CD4-positive, alpha-beta T cell treated with Interleukin-15 for 1 hour (primary cell): ENCODE data around the gene PSMA6.
"Not testable (repeated sequence)": the region's sequence is repeated elsewhere in the genome, so short reads cannot be mapped to it uniquely, and the experiment has no call there.

Experiments
- DNase-seq: peaks from one replicate; pipeline ENCODE4 v3.0.0-alpha.2; 2020

The PSMA6 gene

GRCh38 chr14:35344107-35344807 is 52.1 kb downstream of the PSMA6 start:
- peak; percentile 37 for DNase-seq

GRCh38 chr14:35346738-35347322 is 54.6 kb downstream of the PSMA6 start:
- DNase-seq = no peak

GRCh38 chr14:35347323-35348043 is 55.3 kb downstream of the PSMA6 start:
- DNase-seq = no peak

- DNase-seq = not testable (repeated sequence)
Measured at GRCh38 chr14:35348044-35348380, 55.8 kb downstream of the PSMA6 start.

- no peak for DNase-seq
Measured at GRCh38 chr14:35349496-35350365, 57.5 kb downstream of the PSMA6 start.

- DNase-seq = no peak
Measured at GRCh38 chr14:35351497-35351896, 59.3 kb downstream of the PSMA6 start.

- DNase-seq = no peak
Measured at GRCh38 chr14:35351897-35352273, 59.7 kb downstream of the PSMA6 start.

- no peak for DNase-seq
Measured at GRCh38 chr14:35352274-35353233, 60.4 kb downstream of the PSMA6 start.

- no peak for DNase-seq
Measured at GRCh38 chr14:35353409-35354172, 61.4 kb downstream of the PSMA6 start.

GRCh38 chr14:35355235-35355634 is 63.1 kb downstream of the PSMA6 start:
- not testable (repeated sequence) for DNase-seq

GRCh38 chr14:35355981-35356841 is 64.0 kb downstream of the PSMA6 start:
- DNase-seq = no peak

- DNase-seq = not testable (repeated sequence)
Measured at GRCh38 chr14:35359655-35360054, 67.5 kb downstream of the PSMA6 start.

- no peak for DNase-seq
Measured at GRCh38 chr14:35361141-35361480, 68.9 kb downstream of the PSMA6 start.

- DNase-seq = no peak
Measured at GRCh38 chr14:35362450-35362849, 70.3 kb downstream of the PSMA6 start.

- no peak for DNase-seq
Measured at GRCh38 chr14:35362911-35363374, 70.8 kb downstream of the PSMA6 start.

- peak; percentile 84 for DNase-seq
Measured at GRCh38 chr14:35365130-35366055, 73.2 kb downstream of the PSMA6 start.

- peak; percentile 79 for DNase-seq
Measured at GRCh38 chr14:35366056-35366451, 73.9 kb downstream of the PSMA6 start.

- no peak for DNase-seq
Measured at GRCh38 chr14:35366521-35366976, 74.4 kb downstream of the PSMA6 start.

GRCh38 chr14:35367056-35367372 is 74.8 kb downstream of the PSMA6 start:
- DNase-seq = no peak
